DOHH2 (cell line): Measurements from ENCODE around the gene CFAP107.

Source experiments
- CTCF ChIP-seq: fragments of 200-600 bp; sonication (generic); IDR thresholded peaks from one replicate; pipeline ENCODE4 v1.5.1; 2014; ENCODE audit warnings: antibody characterized with exemption, mild to moderate bottlenecking, low read depth, low read length; ENCODE audit not compliant: poor library complexity, severe bottlenecking
- EZH2phosphoT487 ChIP-seq: fragments of 200-600 bp; sonication (generic); IDR thresholded peaks from 2 replicates; pipeline ENCODE4 v1.6.1; 2017; ENCODE audit warnings: borderline replicate concordance, mild to moderate bottlenecking, antibody characterized with exemption, low read length, moderate library complexity, mixed read lengths

- TF ChIP-seq EZH2phosphoT487, result no peak
- TF ChIP-seq CTCF, result no peak
These were observed 48.6 kb upstream of the CFAP107 start for GRCh38 chr1:12697397-12697796.
